IPS-15b (cell line): ENCODE results near the gene ATXN1.

Source experiments
- H3K27me3 ChIP-seq: one replicate; pipeline ENCODE4 v1.6.1; 2013; ENCODE audit warnings: low read length; ENCODE audit not compliant: control insufficient read depth, insufficient read depth
- H3K36me3 ChIP-seq: one replicate; pipeline ENCODE4 v1.6.1; 2013; ENCODE audit warnings: low read length; ENCODE audit not compliant: control insufficient read depth, insufficient read depth
- H3K4me1 ChIP-seq: one replicate; pipeline ENCODE4 v1.6.1; 2013; ENCODE audit warnings: mild to moderate bottlenecking, low read length; ENCODE audit not compliant: control insufficient read depth, insufficient read depth
- H3K4me3 ChIP-seq: one replicate; pipeline ENCODE4 v1.5.1; 2013; ENCODE audit warnings: low read depth, low read length
- H3K9ac ChIP-seq: one replicate; pipeline ENCODE4 v1.6.1; 2013; ENCODE audit warnings: low read depth, mild to moderate bottlenecking, low read length
- H3K9me3 ChIP-seq: one replicate; pipeline ENCODE4 v1.6.1; 2013; ENCODE audit warnings: mild to moderate bottlenecking, low read length; ENCODE audit not compliant: control insufficient read depth, insufficient read depth

ATXN1 gene

GRCh38 chr6:16372029-16372776, 389.1 kb downstream of the ATXN1 start:
- H3K27me3 ChIP-seq, result no peaks in the 10 kb centered on the region
- H3K9ac ChIP-seq, result no peak overlapping the region
- H3K4me1 ChIP-seq, result no peaks in the 10 kb centered on the region
- no peaks in the 10 kb centered on the region for H3K36me3 ChIP-seq
- H3K4me3 ChIP-seq, result no peak overlapping the region
- H3K9me3 ChIP-seq, result no peaks in the 10 kb centered on the region

GRCh38 chr6:16371401-16371800, 389.9 kb downstream of the ATXN1 start:
- Histone ChIP-seq H3K4me1 (no peaks in the 10 kb centered on the region), H3K9ac (no peak overlapping the region), H3K9me3 (no peaks in the 10 kb centered on the region), H3K36me3 (no peaks in the 10 kb centered on the region), H3K4me3 (no peak overlapping the region), H3K27me3 (no peaks in the 10 kb centered on the region)

GRCh38 chr6:16370943-16371342, 390.3 kb downstream of the ATXN1 start:
- no peak overlapping the region for H3K4me3 ChIP-seq

GRCh38 chr6:16369989-16370388, 391.3 kb downstream of the ATXN1 start:
- H3K4me3 ChIP-seq, result no peak overlapping the region
- no peaks in the 10 kb centered on the region for H3K9me3 ChIP-seq
- no peaks in the 10 kb centered on the region for H3K36me3 ChIP-seq

More at GRCh38 chr6:16370943-16371342, 390.3 kb downstream of the ATXN1 start:
- Histone ChIP-seq H3K27me3 (no peaks in the 10 kb centered on the region), H3K36me3 (no peaks in the 10 kb centered on the region), H3K9ac (no peak overlapping the region), H3K4me1 (no peaks in the 10 kb centered on the region), H3K9me3 (no peaks in the 10 kb centered on the region)

GRCh38 chr6:16369140-16369745, 392.0 kb downstream of the ATXN1 start:
- Histone ChIP-seq H3K4me3 (no peak overlapping the region), H3K9ac (no peak overlapping the region), H3K9me3 (no peaks in the 10 kb centered on the region), H3K27me3 (no peaks in the 10 kb centered on the region), H3K4me1 (no peaks in the 10 kb centered on the region), H3K36me3 (no peaks in the 10 kb centered on the region)

More at GRCh38 chr6:16369989-16370388, 391.3 kb downstream of the ATXN1 start:
- H3K9ac ChIP-seq, result no peak overlapping the region
- H3K4me1 ChIP-seq, result no peaks in the 10 kb centered on the region
- H3K27me3 ChIP-seq, result no peaks in the 10 kb centered on the region

GRCh38 chr6:16367571-16367970, 393.7 kb downstream of the ATXN1 start:
- Histone ChIP-seq H3K9ac (no peak overlapping the region), H3K4me3 (no peak overlapping the region), H3K9me3 (no peaks in the 10 kb centered on the region), H3K4me1 (no peaks in the 10 kb centered on the region), H3K36me3 (no peaks in the 10 kb centered on the region), H3K27me3 (no peaks in the 10 kb centered on the region)

- Histone ChIP-seq H3K4me3 (no peak overlapping the region), H3K36me3 (no peaks in the 10 kb centered on the region), H3K9me3 (no peaks in the 10 kb centered on the region), H3K27me3 (no peaks in the 10 kb centered on the region), H3K4me1 (no peaks in the 10 kb centered on the region), H3K9ac (no peak overlapping the region)
These were observed 397.5 kb downstream of the ATXN1 start for GRCh38 chr6:16363749-16364148.

- no peak overlapping the region for H3K9ac ChIP-seq
- H3K36me3 ChIP-seq, result no peaks in the 10 kb centered on the region
- H3K27me3 ChIP-seq, result no peaks in the 10 kb centered on the region
- H3K4me1 ChIP-seq, result no peaks in the 10 kb centered on the region
- H3K4me3 ChIP-seq, result no peak overlapping the region
- H3K9me3 ChIP-seq, result no peaks in the 10 kb centered on the region
These were observed 398.3 kb downstream of the ATXN1 start for GRCh38 chr6:16362819-16363589.

- no peaks in the 10 kb centered on the region for H3K27me3 ChIP-seq
- H3K36me3 ChIP-seq, result no peaks in the 10 kb centered on the region
- H3K9me3 ChIP-seq, result no peaks in the 10 kb centered on the region
- no peak overlapping the region for H3K4me3 ChIP-seq
- H3K9ac ChIP-seq, result no peak overlapping the region
- H3K4me1 ChIP-seq, result no peaks in the 10 kb centered on the region
These were observed 399.0 kb downstream of the ATXN1 start for GRCh38 chr6:16362296-16362695.

GRCh38 chr6:16361861-16362260, 399.4 kb downstream of the ATXN1 start:
- H3K27me3 ChIP-seq, result no peaks in the 10 kb centered on the region
- no peaks in the 10 kb centered on the region for H3K36me3 ChIP-seq
- H3K4me1 ChIP-seq, result no peaks in the 10 kb centered on the region
- H3K9ac ChIP-seq, result no peak overlapping the region
- H3K4me3 ChIP-seq, result no peak overlapping the region
- no peaks in the 10 kb centered on the region for H3K9me3 ChIP-seq

GRCh38 chr6:16361121-16361520, 400.1 kb downstream of the ATXN1 start:
- Histone ChIP-seq H3K9me3 (no peaks in the 10 kb centered on the region), H3K4me3 (no peak overlapping the region), H3K27me3 (no peaks in the 10 kb centered on the region), H3K36me3 (no peaks in the 10 kb centered on the region), H3K4me1 (peaks cover under 1% of the 10 kb centered on the region), H3K9ac (no peak overlapping the region)
